Measurements from ENCODE around the gene MEGF11. TPM values are rescaled to one million over a fixed set of nuclear protein-coding genes. Genes with fewer than 3 reads are reported as not detected.

The MEGF11 gene
- polyA plus RNA-seq, 1 of the 3 experiments (the other 2 are of a cell fraction), result not detected

DNA sequence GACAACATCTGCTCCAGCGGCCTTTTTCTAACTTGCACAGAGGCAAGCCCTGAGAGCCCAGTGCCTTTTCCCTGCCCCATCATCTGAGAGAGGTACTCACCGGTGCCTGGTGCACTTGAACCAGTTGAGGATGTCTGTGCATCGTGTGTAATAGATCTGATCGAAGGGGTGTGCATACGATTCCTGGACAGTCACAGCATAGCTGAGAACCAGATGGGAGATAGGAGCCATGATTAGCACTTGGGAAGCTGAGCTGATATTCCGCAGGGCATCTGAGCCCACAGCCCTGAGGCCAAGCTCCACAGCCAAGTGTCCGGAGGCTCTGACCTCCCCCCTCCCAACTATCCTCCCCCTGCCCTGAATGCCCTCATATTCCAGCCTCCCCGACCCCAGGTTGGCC, 129.8 kb downstream of the MEGF11 start:
- DNase-seq, result peak; percentile 69
- Histone ChIP-seq H3K4me2 (no peak overlapping the region), H3F3A (replicated peaks; ENCODE audit: insufficient read depth) (no peaks in the 10 kb centered on the region), H3K9me3 (no peaks in the 10 kb centered on the region), H3K4me3 (ENCODE audit: low read depth in 2 of 2, low read length in 1 of 2) (no peak overlapping the region), H3K9ac (no peak overlapping the region), H2AFZ (ENCODE audit: low read depth) (no peak overlapping the region), H3K9me2 (no peaks in the 10 kb centered on the region), H3K27ac (ENCODE audit: low read depth in 2 of 2, low read length in 1 of 2) (no peak overlapping the region), H3K36me3 (replicated peaks in 1 of 2; ENCODE audit: control insufficient read depth in 1 of 2, insufficient read depth in 2 of 2, low read length in 1 of 2) (no peaks in the 10 kb centered on the region), H3K4me1 (ENCODE audit: control insufficient read depth in 1 of 2, insufficient read depth in 2 of 2, low read depth in 1 of 2, low read length in 1 of 2) (peaks cover 0 to 36% of the 10 kb centered on the region in 2 experiments; a peak in 1 of 4 replicates), H3K79me2 (ENCODE audit: insufficient read depth) (no peaks in the 10 kb centered on the region), H3K27me3 (ENCODE audit: insufficient read depth) (peaks cover 26% of the 10 kb centered on the region), H4K20me1 (ENCODE audit: insufficient read depth) (no peaks in the 10 kb centered on the region)
- 44% methylated on average over 7 of the region's 8 CpGs for WGBS (ENCODE audit: low lambda C conversion rate)
- POLR2A ChIA-PET, result no interaction called here
- CTCF ChIA-PET, result interaction anchor here (0.9 to 1.4 kb wide), 3 partner anchors 8 to 19 kb away, joined by 3 to 6 read pairs (median 4); no protein-coding TSS in a partner anchor
- peak; percentile 12 for TF ChIP-seq CHD2 (IDR thresholded peaks at IDR 0.05; ENCODE audit: low read length, partially characterized antibody)
- TF ChIP-seq RAD21 (IDR thresholded peaks at IDR 0.05; ENCODE audit: low read length), result no peak
- peak in 1 of 2 experiments; percentile 35; a peak in 1 of 4 replicates for TF ChIP-seq EP300 (IDR thresholded peaks at IDR 0.05; ENCODE audit: borderline replicate concordance in 1 of 2, low read depth in 1 of 2, low read length in 1 of 2)
- TF ChIP-seq GATA2 (CRISPR knock-in tag; IDR thresholded peaks at IDR 0.05), result peak; percentile 71
- peak; percentile 81; the same call in 1 of the 2 replicates for TF ChIP-seq RCOR1 (IDR thresholded peaks at IDR 0.05; ENCODE audit: low read length)
- no peak for TF ChIP-seq TCF12 (IDR thresholded peaks at IDR 0.05)
- TF ChIP-seq NFIC (IDR thresholded peaks at IDR 0.05; ENCODE audit: borderline replicate concordance), result no peak

DNA sequence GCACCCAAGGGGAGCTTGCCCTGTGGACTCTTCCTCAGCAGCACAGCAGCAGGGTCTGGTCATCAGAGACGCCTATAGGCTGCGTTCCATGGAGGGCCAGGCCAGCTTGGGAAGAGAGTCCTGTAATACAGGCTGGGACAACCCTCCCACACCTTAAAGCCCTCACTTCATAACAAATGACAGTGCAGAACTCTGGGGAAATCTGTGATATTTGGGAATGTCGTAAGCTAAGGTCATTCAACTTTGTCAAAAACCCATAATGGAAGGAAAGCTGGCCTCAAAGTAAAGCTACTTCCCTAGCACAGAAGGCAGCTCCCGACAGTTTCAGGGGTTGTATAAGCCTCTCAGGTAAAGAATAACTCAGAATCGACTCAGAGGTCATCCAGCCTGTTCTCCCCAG, 133.1 kb downstream of the MEGF11 start:
- Histone ChIP-seq H3K36me3 (replicated peaks in 1 of 2; ENCODE audit: control insufficient read depth in 1 of 2, insufficient read depth in 2 of 2, low read length in 1 of 2) (no peaks in the 10 kb centered on the region), H3K9me3 (no peaks in the 10 kb centered on the region), H3K27ac (ENCODE audit: low read depth in 2 of 2, low read length in 1 of 2) (no peak overlapping the region), H3K27me3 (ENCODE audit: insufficient read depth) (0 out of 2 replicates have a peak, but pooled peaks cover 17% of the 10 kb centered on the region), H4K20me1 (ENCODE audit: insufficient read depth) (no peaks in the 10 kb centered on the region), H2AFZ (ENCODE audit: low read depth) (no peak overlapping the region), H3K9me2 (no peaks in the 10 kb centered on the region), H3K79me2 (ENCODE audit: insufficient read depth) (no peaks in the 10 kb centered on the region), H3K4me3 (ENCODE audit: low read depth in 2 of 2, low read length in 1 of 2) (no peak overlapping the region), H3F3A (replicated peaks; ENCODE audit: insufficient read depth) (no peaks in the 10 kb centered on the region), H3K4me1 (ENCODE audit: control insufficient read depth in 1 of 2, insufficient read depth in 2 of 2, low read depth in 1 of 2, low read length in 1 of 2) (peaks cover 0 to 18% of the 10 kb centered on the region in 2 experiments; a peak in 1 of 4 replicates), H3K9ac (no peak overlapping the region), H3K4me2 (no peak overlapping the region)
- CTCF ChIA-PET, result interaction anchor here (0.6 to 1.5 kb wide), 5 partner anchors 11 to 748 kb away, joined by 3 to 4 read pairs (median 3); no protein-coding TSS in a partner anchor
- POLR2A ChIA-PET, result no interaction called here
- WGBS (ENCODE audit: low lambda C conversion rate), result 48% methylated on average over 5 of the region's 5 CpGs
- TF ChIP-seq MEF2A (IDR thresholded peaks at IDR 0.05; ENCODE audit: borderline replicate concordance, low read depth), result no peak
- TF ChIP-seq, protein P1, sequence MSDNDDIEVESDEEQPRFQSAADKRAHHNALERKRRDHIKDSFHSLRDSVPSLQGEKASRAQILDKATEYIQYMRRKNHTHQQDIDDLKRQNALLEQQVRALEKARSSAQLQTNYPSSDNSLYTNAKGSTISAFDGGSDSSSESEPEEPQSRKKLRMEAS (IDR thresholded peaks at IDR 0.05; ENCODE audit: low read depth), result no peak
- TF ChIP-seq, protein P2, sequence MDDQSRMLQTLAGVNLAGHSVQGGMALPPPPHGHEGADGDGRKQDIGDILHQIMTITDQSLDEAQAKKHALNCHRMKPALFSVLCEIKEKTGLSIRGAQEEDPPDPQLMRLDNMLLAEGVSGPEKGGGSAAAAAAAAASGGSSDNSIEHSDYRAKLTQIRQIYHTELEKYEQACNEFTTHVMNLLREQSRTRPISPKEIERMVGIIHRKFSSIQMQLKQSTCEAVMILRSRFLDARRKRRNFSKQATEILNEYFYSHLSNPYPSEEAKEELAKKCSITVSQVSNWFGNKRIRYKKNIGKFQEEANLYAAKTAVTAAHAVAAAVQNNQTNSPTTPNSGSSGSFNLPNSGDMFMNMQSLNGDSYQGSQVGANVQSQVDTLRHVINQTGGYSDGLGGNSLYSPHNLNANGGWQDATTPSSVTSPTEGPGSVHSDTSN (IDR thresholded peaks at IDR 0.05), result no peak
- TF ChIP-seq, protein P3, sequence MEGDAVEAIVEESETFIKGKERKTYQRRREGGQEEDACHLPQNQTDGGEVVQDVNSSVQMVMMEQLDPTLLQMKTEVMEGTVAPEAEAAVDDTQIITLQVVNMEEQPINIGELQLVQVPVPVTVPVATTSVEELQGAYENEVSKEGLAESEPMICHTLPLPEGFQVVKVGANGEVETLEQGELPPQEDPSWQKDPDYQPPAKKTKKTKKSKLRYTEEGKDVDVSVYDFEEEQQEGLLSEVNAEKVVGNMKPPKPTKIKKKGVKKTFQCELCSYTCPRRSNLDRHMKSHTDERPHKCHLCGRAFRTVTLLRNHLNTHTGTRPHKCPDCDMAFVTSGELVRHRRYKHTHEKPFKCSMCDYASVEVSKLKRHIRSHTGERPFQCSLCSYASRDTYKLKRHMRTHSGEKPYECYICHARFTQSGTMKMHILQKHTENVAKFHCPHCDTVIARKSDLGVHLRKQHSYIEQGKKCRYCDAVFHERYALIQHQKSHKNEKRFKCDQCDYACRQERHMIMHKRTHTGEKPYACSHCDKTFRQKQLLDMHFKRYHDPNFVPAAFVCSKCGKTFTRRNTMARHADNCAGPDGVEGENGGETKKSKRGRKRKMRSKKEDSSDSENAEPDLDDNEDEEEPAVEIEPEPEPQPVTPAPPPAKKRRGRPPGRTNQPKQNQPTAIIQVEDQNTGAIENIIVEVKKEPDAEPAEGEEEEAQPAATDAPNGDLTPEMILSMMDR (IDR thresholded peaks at IDR 0.05), result no peak
- no peak for DNase-seq
